Pancreas (tissue), 10 donors: ENCODE data around the gene LRP10. TPM values are rescaled to one million over a fixed set of nuclear protein-coding genes. Genes with fewer than 3 reads are reported as not detected.

ENCODE experiments used
- ATAC-seq, 4 donors: fragments of 200-7000 bp; cut with Tn5 transposase; one replicate each; pipeline versions ENCODE4 v1.8.0 to v1.9.1; 2020; ENCODE audit warnings: mild to moderate bottlenecking in 4 of 4, moderate library complexity in 4 of 4
- DNase-seq, 6 donors: peaks; one replicate each; pipeline ENCODE4 v3.0.0-alpha.2; 2020
- FAIRE-seq: peaks from 2 replicates; lab custom pipeline; 2012; peaks lifted over from hg19 to GRCh38; lab: Jason Lieb, UNC
- H3K27ac ChIP-seq, 4 donors: fragments of 200-600 bp; sonication (generic); 1 replicate in 3 of 4; 2 replicates in 1 of 4; pipeline versions ENCODE4 v1.5.0 to v1.8.0; 2020
- H3K27me3 ChIP-seq, 4 donors: fragments of 200-600 bp; one replicate each; pipeline ENCODE4 v1.8.0; 2021
- H3K36me3 ChIP-seq, 3 donors: fragments of 200-600 bp; sonication (generic) in 1 of 3; one replicate each; pipeline versions ENCODE4 v1.5.0 to v1.8.0; 2020 to 2021
- H3K4me1 ChIP-seq, 3 donors: fragments of 200-600 bp; one replicate each; pipeline ENCODE4 v1.8.0; 2021
- H3K4me3 ChIP-seq, 4 donors: fragments of 200-600 bp; sonication (generic) in 2 of 4; one replicate each; pipeline versions ENCODE4 v1.5.0 to v1.8.0; 2020 to 2021
- H3K9me3 ChIP-seq, 4 donors: fragments of 200-600 bp; one replicate each; pipeline ENCODE4 v1.8.0; 2021
- WGBS, 2 donors: extraction: QIAGEN DNeasy Blood & Tissue Kit; methylation state at CpG; one replicate each; pipeline ENCODE4 v1.1.7; 2013; 5-methylcytosine and 5-hydroxymethylcytosine counted together
- intact Hi-C, 3 donors: fragments of 100-400 bp; cut with DNase I; formaldehyde crosslinking; loops; one replicate each; pipeline versions ENCODE4 v1.11.1 to v1.14.2; 2022
- polyA plus RNA-seq, 2 donors: library from polyadenylated mRNA; stranded (reverse); fragments of 200-250 nt; gene quantifications; one replicate each; pipeline ENCODE4 v1.2.3, GENCODE V29; 2013
- total RNA-seq, 6 donors: library from RNA; stranded (reverse); fragmentation: NEBNext Ultra II Directional in 4 of 6; extraction: Animal tissue kit (Norgen Biotek cat#: 25700) in 4 of 6; gene quantifications; one replicate each; pipeline versions ENCODE4 v1.2.1 to v1.2.4, GENCODE V29; 2021 to 2023
- TF ChIP-seq, protein P1 (sequence below), 4 donors: fragments of 200-600 bp; sonication (generic) in 3 of 4; IDR thresholded peaks; one replicate each; pipeline versions ENCODE4 v1.5.0 to v1.8.0; 2021; ENCODE audit warnings: antibody characterized with exemption in 4 of 4
- donor health status: healthy with polysubstance abuse.
- donor health status: DM: no; HTN: no; CAD: no; lungs with moderate emphysema.
- donor health status: DM: no; HTN: no; CAD: no.
- donor health status: control.
- donor health status: control.
- donor health status: Bipolar disorder and iron deficiency.
- donor health status: DM: yes; HTN: yes; CAD: no.
- donor health status: DM: no; HTN: no; CAD: no.
- donor health status: DM: no; HTN: no; CAD: no.
- donor health status: DM: yes; HTN: yes; CAD: no.

Gene LRP10
- total and polyA plus RNA-seq, 8 donors = 14.7 to 86.2 (median 50.2) TPM

DNA sequence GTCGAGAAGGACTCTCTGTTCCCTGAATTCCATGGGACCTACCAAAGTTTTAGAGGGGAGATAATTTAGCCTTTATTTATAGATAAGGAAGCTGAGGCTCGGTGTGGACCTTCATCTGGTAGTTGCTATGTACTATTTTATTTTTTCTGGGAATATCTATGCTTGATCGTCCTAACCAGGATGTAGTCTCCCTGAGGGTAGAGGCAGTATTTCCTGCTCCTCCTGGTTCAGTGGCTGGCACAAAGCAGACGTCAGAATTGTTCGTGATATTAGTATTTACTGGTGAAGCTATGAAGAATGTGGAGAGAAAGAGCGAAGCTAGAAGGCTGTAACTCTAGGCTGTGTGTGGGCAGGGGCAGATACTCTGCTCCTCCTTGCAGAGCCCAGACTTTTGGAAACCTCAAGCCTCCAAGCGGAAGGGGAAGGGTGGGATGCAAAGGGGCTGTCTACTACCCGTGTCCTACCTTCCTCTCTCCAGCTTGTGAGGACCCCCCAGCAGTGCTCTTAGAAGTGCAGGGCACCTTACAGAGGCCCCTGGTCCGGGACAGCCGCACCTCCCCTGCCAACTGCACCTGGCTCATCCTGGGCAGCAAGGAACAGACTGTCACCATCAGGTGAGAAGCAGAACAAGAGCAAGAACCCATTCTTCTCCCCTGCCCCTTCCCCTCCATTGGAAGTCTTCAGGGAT lies 1.4 kb downstream of the LRP10 start:
- TF ChIP-seq, protein P1, sequence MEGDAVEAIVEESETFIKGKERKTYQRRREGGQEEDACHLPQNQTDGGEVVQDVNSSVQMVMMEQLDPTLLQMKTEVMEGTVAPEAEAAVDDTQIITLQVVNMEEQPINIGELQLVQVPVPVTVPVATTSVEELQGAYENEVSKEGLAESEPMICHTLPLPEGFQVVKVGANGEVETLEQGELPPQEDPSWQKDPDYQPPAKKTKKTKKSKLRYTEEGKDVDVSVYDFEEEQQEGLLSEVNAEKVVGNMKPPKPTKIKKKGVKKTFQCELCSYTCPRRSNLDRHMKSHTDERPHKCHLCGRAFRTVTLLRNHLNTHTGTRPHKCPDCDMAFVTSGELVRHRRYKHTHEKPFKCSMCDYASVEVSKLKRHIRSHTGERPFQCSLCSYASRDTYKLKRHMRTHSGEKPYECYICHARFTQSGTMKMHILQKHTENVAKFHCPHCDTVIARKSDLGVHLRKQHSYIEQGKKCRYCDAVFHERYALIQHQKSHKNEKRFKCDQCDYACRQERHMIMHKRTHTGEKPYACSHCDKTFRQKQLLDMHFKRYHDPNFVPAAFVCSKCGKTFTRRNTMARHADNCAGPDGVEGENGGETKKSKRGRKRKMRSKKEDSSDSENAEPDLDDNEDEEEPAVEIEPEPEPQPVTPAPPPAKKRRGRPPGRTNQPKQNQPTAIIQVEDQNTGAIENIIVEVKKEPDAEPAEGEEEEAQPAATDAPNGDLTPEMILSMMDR (IDR thresholded peaks at IDR 0.05) = no peak
- 32 to 38% methylated on average over 10 of the region's 10 CpGs for WGBS, 2 donors
- H3K4me3 ChIP-seq = peak overlapping the region; percentile 77 to 97 (median 89)
- intact Hi-C loops = loop anchor here in 1 of 3 donors (10.0 kb wide), 1 partner anchor 102 kb away; no protein-coding TSS in a partner anchor
- FAIRE-seq = no peak
- H3K27me3 ChIP-seq = no peaks in the 10 kb centered on the region
- no peak for ATAC-seq
- peaks cover 8 to 46% (median 31%) of the 10 kb centered on the region in 3 donors for H3K36me3 ChIP-seq
- peaks cover 9 to 21% (median 12%) of the 10 kb centered on the region in 3 donors for H3K4me1 ChIP-seq
- no peaks in the 10 kb centered on the region for H3K9me3 ChIP-seq
- DNase-seq = peak in 2 of 6 donors; percentile 26 to 42
- H3K27ac ChIP-seq = peak overlapping the region; percentile 94 to 99 (median 98)

DNA sequence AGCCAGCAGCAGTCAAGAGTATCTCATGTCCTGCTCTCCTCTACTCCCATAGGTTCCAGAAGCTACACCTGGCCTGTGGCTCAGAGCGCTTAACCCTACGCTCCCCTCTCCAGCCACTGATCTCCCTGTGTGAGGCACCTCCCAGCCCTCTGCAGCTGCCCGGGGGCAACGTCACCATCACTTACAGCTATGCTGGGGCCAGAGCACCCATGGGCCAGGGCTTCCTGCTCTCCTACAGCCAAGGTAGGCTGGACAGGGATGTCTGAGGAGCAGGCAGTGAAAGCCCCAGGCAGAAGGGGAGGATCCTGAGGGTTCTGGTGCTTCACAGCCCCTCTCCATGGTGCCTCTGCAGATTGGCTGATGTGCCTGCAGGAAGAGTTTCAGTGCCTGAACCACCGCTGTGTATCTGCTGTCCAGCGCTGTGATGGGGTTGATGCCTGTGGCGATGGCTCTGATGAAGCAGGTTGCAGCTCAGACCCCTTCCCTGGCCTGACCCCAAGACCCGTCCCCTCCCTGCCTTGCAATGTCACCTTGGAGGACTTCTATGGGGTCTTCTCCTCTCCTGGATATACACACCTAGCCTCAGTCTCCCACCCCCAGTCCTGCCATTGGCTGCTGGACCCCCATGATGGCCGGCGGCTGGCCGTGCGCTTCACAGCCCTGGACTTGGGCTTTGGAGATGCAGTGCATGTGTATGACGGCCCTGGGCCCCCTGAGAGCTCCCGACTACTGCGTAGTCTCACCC lies 3.6 kb downstream of the LRP10 start:
- 93 to 94% methylated on average over 14 to 15 of the region's 15 CpGs for WGBS, 2 donors
- no peaks in the 10 kb centered on the region for H3K27me3 ChIP-seq
- no peak overlapping the region for H3K4me3 ChIP-seq
- intact Hi-C loops = loop anchor here in 1 of 3 donors (10.0 kb wide), 1 partner anchor 100 kb away; no protein-coding TSS in a partner anchor
- FAIRE-seq (no peak), DNase-seq (peak in 1 of 6 donors; percentile 58), ATAC-seq (no peak)
- peaks cover 8 to 52% (median 31%) of the 10 kb centered on the region in 3 donors for H3K36me3 ChIP-seq
- peaks cover 8 to 19% (median 12%) of the 10 kb centered on the region in 3 donors for H3K4me1 ChIP-seq
- H3K9me3 ChIP-seq = no peaks in the 10 kb centered on the region
- TF ChIP-seq, protein P1 (IDR thresholded peaks at IDR 0.05) = no peak
- no peak overlapping the region for H3K27ac ChIP-seq

DNA sequence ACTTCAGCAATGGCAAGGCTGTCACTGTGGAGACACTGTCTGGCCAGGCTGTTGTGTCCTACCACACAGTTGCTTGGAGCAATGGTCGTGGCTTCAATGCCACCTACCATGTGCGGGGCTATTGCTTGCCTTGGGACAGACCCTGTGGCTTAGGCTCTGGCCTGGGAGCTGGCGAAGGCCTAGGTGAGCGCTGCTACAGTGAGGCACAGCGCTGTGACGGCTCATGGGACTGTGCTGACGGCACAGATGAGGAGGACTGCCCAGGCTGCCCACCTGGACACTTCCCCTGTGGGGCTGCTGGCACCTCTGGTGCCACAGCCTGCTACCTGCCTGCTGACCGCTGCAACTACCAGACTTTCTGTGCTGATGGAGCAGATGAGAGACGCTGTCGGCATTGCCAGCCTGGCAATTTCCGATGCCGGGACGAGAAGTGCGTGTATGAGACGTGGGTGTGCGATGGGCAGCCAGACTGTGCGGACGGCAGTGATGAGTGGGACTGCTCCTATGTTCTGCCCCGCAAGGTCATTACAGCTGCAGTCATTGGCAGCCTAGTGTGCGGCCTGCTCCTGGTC lies 4.3 kb downstream of the LRP10 start:
- Histone ChIP-seq H3K4me1 (peaks cover 1 to 13% (median 6%) of the 10 kb centered on the region in 3 donors), H3K9me3 (no peaks in the 10 kb centered on the region), H3K4me3 (no peak overlapping the region), H3K27me3 (no peaks in the 10 kb centered on the region), H3K36me3 (peaks cover 8 to 52% (median 31%) of the 10 kb centered on the region in 3 donors), H3K27ac (no peak overlapping the region)
- no peak for ATAC-seq
- WGBS, 2 donors = 96% methylated on average over 20 of the region's 20 CpGs
- peak in 1 of 6 donors; percentile 57 for DNase-seq
- intact Hi-C loops = loop anchor here in 1 of 3 donors (10.0 kb wide), 1 partner anchor 99 kb away; no protein-coding TSS in a partner anchor
- FAIRE-seq = no peak
- TF ChIP-seq, protein P1 (IDR thresholded peaks at IDR 0.05) = no peak

DNA sequence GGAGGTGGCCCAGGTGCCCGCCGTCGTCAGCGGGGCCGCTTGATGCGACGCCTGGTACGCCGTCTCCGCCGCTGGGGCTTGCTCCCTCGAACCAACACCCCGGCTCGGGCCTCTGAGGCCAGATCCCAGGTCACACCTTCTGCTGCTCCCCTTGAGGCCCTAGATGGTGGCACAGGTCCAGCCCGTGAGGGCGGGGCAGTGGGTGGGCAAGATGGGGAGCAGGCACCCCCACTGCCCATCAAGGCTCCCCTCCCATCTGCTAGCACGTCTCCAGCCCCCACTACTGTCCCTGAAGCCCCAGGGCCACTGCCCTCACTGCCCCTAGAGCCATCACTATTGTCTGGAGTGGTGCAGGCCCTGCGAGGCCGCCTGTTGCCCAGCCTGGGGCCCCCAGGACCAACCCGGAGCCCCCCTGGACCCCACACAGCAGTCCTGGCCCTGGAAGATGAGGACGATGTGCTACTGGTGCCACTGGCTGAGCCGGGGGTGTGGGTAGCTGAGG lies 5.5 kb downstream of the LRP10 start:
- Histone ChIP-seq H3K4me1 (peaks cover 0 to 12% (median 5%) of the 10 kb centered on the region in 3 donors), H3K36me3 (peaks cover 8 to 52% (median 31%) of the 10 kb centered on the region in 3 donors), H3K4me3 (no peak overlapping the region), H3K27me3 (no peaks in the 10 kb centered on the region), H3K9me3 (no peaks in the 10 kb centered on the region), H3K27ac (no peak overlapping the region)
- TF ChIP-seq, protein P1 (IDR thresholded peaks at IDR 0.05) = no peak
- FAIRE-seq = no peak
- no peak for ATAC-seq
- peak in 2 of 6 donors; percentile 48 to 77 for DNase-seq
- 93 to 95% methylated on average over 22 of the region's 22 CpGs for WGBS, 2 donors
- intact Hi-C loops = loop anchor here in 1 of 3 donors (10.0 kb wide), 1 partner anchor 98 kb away; no protein-coding TSS in a partner anchor
